Caco-2 (cell line): ENCODE measurements around the gene DMRTA2. TPM values are rescaled to one million over a fixed set of nuclear protein-coding genes. Genes with fewer than 3 reads are reported as not detected.

ENCODE experiments used
- BruUV-seq: library from RNA; stranded (reverse); fragments of 400-500 nt; replicated peaks from 2 replicates; lab custom pipeline; 2021; lab: Mats Ljungman, UMichigan
- CTCF ChIA-PET: fragments of 300-600 bp; sonication (Branson Sonifier 250); formaldehyde crosslinking; loops from one replicate; lab custom pipeline; 2022; ENCODE audit warnings: antibody characterized with exemption; lab: Charles Lee
- POLR2A ChIA-PET: fragments of 300-600 bp; sonication (Branson Sonifier 250); formaldehyde crosslinking; loops from one replicate; lab custom pipeline; 2022; ENCODE audit warnings: antibody characterized with exemption; lab: Charles Lee
- DNase-seq, 2 experiments: peaks; one replicate each; pipeline versions ENCODE4 v3.0.0 to v3.0.0-alpha.2; 2020 to 2022
- H3K27me3 ChIP-seq: replicated peaks from 2 replicates; pipeline ENCODE4 v1.6.0; 2011; ENCODE audit warnings: low read length; ENCODE audit not compliant: control insufficient read depth, insufficient read depth
- H3K36me3 ChIP-seq: 2 replicates; pipeline ENCODE4 v1.5.1; 2011; ENCODE audit warnings: low read length; ENCODE audit not compliant: control insufficient read depth, insufficient read depth
- H3K4me1 ChIP-seq: fragments of 250-450 bp; sonication (Bioruptor Pico); 2 replicates; pipeline ENCODE4 v1.5.1; 2020; ENCODE audit warnings: mild to moderate bottlenecking
- H3K4me3 ChIP-seq: 2 replicates; pipeline ENCODE4 v1.5.1; 2011; ENCODE audit warnings: low read depth, mild to moderate bottlenecking, control low read depth, low read length
- H3K9me3 ChIP-seq: fragments of 250-450 bp; sonication (Bioruptor Pico); 2 replicates; pipeline ENCODE4 v1.5.1; 2020; ENCODE audit warnings: mild to moderate bottlenecking, moderate library complexity
- H3K27ac Mint-ChIP-seq: one replicate; pipeline ENCODE4 v1.8.0; 2022; ENCODE audit warnings: mixed read lengths; ENCODE audit not compliant: unreplicated experiment
- H3K27me3 Mint-ChIP-seq: one replicate; pipeline ENCODE4 v1.8.0; 2022; ENCODE audit warnings: mixed read lengths; ENCODE audit not compliant: insufficient read depth, unreplicated experiment
- H3K36me3 Mint-ChIP-seq: one replicate; pipeline ENCODE4 v1.8.0; 2022; ENCODE audit warnings: mild to moderate bottlenecking, mixed read lengths; ENCODE audit not compliant: insufficient read depth, unreplicated experiment
- H3K4me1 Mint-ChIP-seq: one replicate; pipeline ENCODE4 v1.8.0; 2022; ENCODE audit warnings: low read depth, mixed read lengths; ENCODE audit not compliant: unreplicated experiment
- H3K4me3 Mint-ChIP-seq: one replicate; pipeline ENCODE4 v1.8.0; 2022; ENCODE audit warnings: mild to moderate bottlenecking, moderate library complexity, mixed read lengths; ENCODE audit not compliant: unreplicated experiment
- H3K9me3 Mint-ChIP-seq: one replicate; pipeline ENCODE4 v1.8.0; 2022; ENCODE audit warnings: mixed read lengths; ENCODE audit not compliant: unreplicated experiment
- CTCF ChIP-seq, 2 experiments: fragments of 200-600 bp in 1 of 2; IDR thresholded peaks; 1 replicate in 1 of 2; 2 replicates in 1 of 2; pipeline versions ENCODE4 v1.5.1 to v1.8.0; 2011 to 2022; ENCODE audit warnings: antibody characterized with exemption in 1 of 2, control low read depth in 1 of 2, inconsistent platforms in 1 of 2, low read depth in 1 of 2, low read length in 1 of 2, mild to moderate bottlenecking in 1 of 2, moderate library complexity in 1 of 2; ENCODE audit not compliant: insufficient read depth in 1 of 2, severe bottlenecking in 1 of 2, unreplicated experiment in 1 of 2
- intact Hi-C: fragments of 100-400 bp; cut with micrococcal nuclease; formaldehyde crosslinking; loops from one replicate; pipeline ENCODE4 v1.10.0; 2022; ENCODE audit not compliant: unreplicated experiment
- total RNA-seq: library from RNA; stranded (reverse); gene quantifications from 2 replicates; pipeline ENCODE4 v1.2.3, GENCODE V29; 2022

Gene DMRTA2
- total RNA-seq, 1 experiment from 2014 or later: 3.4 TPM

GRCh38 chr1:50414853-50415234 is 8.4 kb downstream of the DMRTA2 start:
- Histone ChIP-seq H3K36me3 (no peaks in the 10 kb centered on the region), H3K4me3 (no peak overlapping the region), H3K9me3 (no peaks in the 10 kb centered on the region), H3K27me3 (no peaks in the 10 kb centered on the region), H3K4me1 (no peaks in the 10 kb centered on the region)
- intact Hi-C loops: no loop called here
- Mint-ChIP-seq H3K27me3 (peaks cover 2% of the 10 kb centered on the region), H3K9me3 (no peaks in the 10 kb centered on the region), H3K27ac (no peak overlapping the region), H3K4me1 (no peaks in the 10 kb centered on the region), H3K36me3 (no peaks in the 10 kb centered on the region), H3K4me3 (no peak overlapping the region)
- no TSS peak for BruUV-seq
- TF ChIP-seq CTCF (IDR thresholded peaks at IDR 0.05; ENCODE audit: insufficient read depth in 1 of 2, low read depth in 1 of 2, low read length in 1 of 2, severe bottlenecking in 1 of 2, unreplicated experiment in 1 of 2): no peak
- ChIA-PET CTCF (no interaction called here), POLR2A (no interaction called here)
- no peak for DNase-seq

- no peaks in the 10 kb centered on the region for H3K36me3 Mint-ChIP-seq
- Histone ChIP-seq H3K27me3 (no peaks in the 10 kb centered on the region), H3K4me3 (no peak overlapping the region), H3K9me3 (no peaks in the 10 kb centered on the region; the same call in 1 of the 2 replicates), H3K36me3 (no peaks in the 10 kb centered on the region), H3K4me1 (no peaks in the 10 kb centered on the region)
- H3K4me3 Mint-ChIP-seq: no peak overlapping the region
- H3K27me3 Mint-ChIP-seq: peaks cover 5% of the 10 kb centered on the region
- H3K4me1 Mint-ChIP-seq: no peaks in the 10 kb centered on the region
- BruUV-seq: no TSS peak
- no peak for TF ChIP-seq CTCF (IDR thresholded peaks at IDR 0.05; ENCODE audit: insufficient read depth in 1 of 2, low read depth in 1 of 2, low read length in 1 of 2, severe bottlenecking in 1 of 2, unreplicated experiment in 1 of 2)
- ChIA-PET POLR2A (no interaction called here), CTCF (no interaction called here)
- H3K27ac Mint-ChIP-seq: no peak overlapping the region
- intact Hi-C loops: no loop called here
- no peak for DNase-seq
- H3K9me3 Mint-ChIP-seq: no peaks in the 10 kb centered on the region
These were observed 10.3 kb downstream of the DMRTA2 start for GRCh38 chr1:50412813-50413476.

- DNase-seq: no peak
- H3K36me3 Mint-ChIP-seq: no peaks in the 10 kb centered on the region
- Histone ChIP-seq H3K36me3 (no peaks in the 10 kb centered on the region), H3K4me1 (no peaks in the 10 kb centered on the region), H3K9me3 (no peaks in the 10 kb centered on the region; the same call in 1 of the 2 replicates), H3K4me3 (no peak overlapping the region), H3K27me3 (no peaks in the 10 kb centered on the region)
- H3K27ac Mint-ChIP-seq: no peak overlapping the region
- TF ChIP-seq CTCF (IDR thresholded peaks at IDR 0.05; ENCODE audit: insufficient read depth in 1 of 2, low read depth in 1 of 2, low read length in 1 of 2, severe bottlenecking in 1 of 2, unreplicated experiment in 1 of 2): no peak
- H3K4me3 Mint-ChIP-seq: no peak overlapping the region
- intact Hi-C loops: no loop called here
- CTCF ChIA-PET: no interaction called here
- BruUV-seq: no TSS peak
- H3K9me3 Mint-ChIP-seq: no peaks in the 10 kb centered on the region
- peaks cover 6% of the 10 kb centered on the region for H3K27me3 Mint-ChIP-seq
- no peaks in the 10 kb centered on the region for H3K4me1 Mint-ChIP-seq
- POLR2A ChIA-PET: no interaction called here
These were observed 17.4 kb downstream of the DMRTA2 start for GRCh38 chr1:50405814-50406213.
